COLO668 (cell line): ENCODE measurements around the gene OGFOD3.
A peak's percentile ranks its signal among the peaks of the same experiment; 100 is the strongest.
"Not testable (repeated sequence)": the region's sequence is repeated elsewhere in the genome, so short reads cannot be mapped to it uniquely, and the experiment has no call there.

ENCODE experiments used
- DNase-seq: peaks from one replicate; lab custom pipeline; 2025; ENCODE audit not compliant: unreplicated experiment; lab: John Stamatoyannopoulos, UW

Gene OGFOD3

DNA sequence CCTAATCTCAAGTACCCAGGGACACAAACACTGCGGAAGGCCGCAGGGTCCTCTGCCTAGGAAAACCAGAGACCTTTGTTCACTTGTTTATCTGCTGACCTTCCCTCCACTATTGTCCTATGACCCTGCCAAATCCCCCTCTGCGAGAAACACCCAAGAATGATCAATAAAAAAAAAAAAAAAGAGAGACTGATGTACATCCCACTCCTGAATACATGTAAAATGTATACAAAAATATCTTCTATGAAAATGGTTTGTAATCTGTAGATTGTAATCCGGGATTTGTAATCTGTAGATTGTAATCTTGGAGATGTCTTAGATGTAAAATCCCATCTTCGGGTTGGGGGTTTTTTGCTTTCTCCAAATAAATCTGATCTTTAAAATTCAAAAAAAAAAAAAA is 41.1 kb downstream of the OGFOD3 start:
- not testable (repeated sequence) for DNase-seq

- no peak for DNase-seq
These were observed 42.2 kb downstream of the OGFOD3 start for GRCh38 chr17:82376042-82376730.

- no peak for DNase-seq
These were observed 42.9 kb downstream of the OGFOD3 start for GRCh38 chr17:82375359-82376041.

DNA sequence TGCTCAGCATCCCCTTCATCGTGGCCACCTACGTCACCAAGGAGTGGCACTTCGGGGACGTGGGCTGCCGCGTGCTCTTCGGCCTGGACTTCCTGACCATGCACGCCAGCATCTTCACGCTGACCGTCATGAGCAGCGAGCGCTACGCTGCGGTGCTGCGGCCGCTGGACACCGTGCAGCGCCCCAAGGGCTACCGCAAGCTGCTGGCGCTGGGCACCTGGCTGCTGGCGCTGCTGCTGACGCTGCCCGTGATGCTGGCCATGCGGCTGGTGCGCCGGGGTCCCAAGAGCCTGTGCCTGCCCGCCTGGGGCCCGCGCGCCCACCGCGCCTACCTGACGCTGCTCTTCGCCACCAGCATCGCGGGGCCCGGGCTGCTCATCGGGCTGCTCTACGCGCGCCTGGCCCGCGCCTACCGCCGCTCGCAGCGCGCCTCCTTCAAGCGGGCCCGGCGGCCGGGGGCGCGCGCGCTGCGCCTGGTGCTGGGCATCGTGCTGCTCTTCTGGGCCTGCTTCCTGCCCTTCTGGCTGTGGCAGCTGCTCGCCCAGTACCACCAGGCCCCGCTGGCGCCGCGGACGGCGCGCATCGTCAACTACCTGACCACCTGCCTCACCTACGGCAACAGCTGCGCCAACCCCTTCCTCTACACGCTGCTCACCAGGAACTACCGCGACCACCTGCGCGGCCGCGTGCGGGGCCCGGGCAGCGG is 43.6 kb downstream of the OGFOD3 start:
- DNase-seq, result peak; percentile 75

DNA sequence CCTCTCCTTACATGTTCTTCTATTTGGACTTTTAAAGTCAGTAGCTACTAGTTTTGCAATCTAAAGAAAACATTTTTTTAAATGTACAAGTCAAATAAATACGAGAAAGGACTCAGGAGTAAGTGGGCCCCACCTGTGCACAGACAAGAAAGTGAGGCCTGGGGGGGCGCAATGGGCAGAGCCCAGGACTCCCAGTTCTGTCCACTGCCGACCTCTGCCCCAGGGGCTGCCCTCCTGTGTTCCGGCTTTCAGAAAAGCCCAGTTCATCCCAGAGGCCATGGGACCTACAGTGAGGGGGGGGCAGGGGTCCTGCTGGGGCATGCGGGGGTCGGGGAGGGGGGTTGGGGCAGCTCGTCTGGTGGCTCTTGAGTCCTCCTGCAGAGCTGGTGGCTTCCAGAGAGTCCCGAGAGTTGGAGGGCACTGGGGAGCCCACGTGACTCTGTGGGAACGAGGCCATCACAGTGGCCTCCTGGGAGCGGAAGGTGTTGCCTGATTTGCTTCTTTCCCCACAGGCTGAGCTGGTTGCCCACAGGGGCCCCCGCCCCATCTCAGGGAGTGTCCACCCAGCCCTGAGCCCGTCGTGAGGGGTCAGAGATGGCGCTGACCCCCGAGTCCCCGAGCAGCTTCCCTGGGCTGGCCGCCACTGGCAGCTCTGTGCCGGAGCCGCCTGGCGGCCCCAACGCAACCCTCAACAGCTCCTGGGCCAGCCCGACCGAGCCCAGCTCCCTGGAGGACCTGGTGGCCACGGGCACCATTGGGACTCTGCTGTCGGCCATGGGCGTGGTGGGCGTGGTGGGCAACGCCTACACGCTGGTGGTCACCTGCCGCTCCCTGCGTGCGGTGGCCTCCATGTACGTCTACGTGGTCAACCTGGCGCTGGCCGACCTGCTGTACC is 44.4 kb downstream of the OGFOD3 start:
- DNase-seq, result no peak

DNA sequence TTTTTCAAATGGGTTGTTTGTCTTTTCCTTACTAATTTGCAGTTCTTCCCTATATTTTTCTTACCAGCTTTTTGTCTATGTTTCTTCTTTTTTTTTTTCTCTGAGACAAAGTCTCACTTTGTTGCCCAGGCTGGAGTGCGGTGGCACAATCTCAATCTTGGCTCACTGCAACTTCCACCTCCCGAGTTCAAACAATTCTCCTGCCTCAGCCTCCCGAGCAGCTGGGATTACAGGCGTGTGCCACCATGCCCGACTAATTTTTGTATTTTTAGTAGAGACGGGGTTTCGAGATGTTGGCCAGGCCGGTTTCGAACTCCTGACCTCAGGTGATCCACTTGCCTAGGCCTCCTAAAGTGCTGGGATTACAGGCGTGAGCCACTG is 45.3 kb downstream of the OGFOD3 start:
- DNase-seq, result not testable (repeated sequence)

DNA sequence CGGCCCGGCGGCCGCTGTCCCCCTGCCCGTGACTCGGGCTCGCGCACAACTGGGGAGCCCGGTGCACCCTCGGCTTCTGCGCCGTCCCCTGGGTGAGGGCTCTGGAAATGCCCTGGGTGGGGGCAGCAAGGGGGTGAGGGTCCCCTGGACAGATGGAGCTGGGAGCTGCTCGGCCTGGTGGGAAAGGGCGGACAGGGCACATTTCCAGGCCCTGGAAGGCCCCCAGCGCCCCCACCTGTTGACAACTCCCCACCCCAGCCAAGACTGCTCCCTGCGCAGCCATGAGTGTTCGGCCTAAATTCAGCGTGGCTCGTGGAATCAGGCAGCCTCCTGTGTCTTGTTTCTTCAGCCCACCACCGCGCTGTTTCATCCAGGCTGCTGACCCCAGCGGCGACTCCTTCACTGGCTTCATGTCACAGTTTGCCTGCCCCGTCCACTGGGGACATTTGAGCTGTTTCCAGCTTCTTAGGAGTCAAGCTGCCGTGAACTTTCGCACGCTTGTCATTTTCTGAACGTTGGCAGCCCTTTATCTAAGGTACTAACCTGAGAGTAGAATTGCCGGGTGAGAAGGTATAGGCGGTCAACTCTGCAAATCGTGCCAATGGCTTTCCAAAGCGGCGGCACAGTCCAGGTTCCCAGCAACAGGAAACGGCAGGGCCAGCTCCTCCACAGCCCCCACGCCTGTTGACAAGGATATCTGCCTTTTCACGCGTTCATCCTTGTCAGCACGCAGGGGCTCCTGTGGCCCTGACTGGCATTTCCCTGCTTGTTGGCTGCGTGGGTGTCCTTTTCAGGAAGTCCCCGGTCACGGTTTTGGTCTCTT is 45.9 kb downstream of the OGFOD3 start:
- no peak for DNase-seq

- DNase-seq, result peak; percentile 11
These were observed 46.8 kb downstream of the OGFOD3 start, which contains the start of gene UTS2R for GRCh38 chr17:82371333-82372248. TSS of gene UTS2R (plus strand) at chr17:82371765. CDS start at chr17:82374325, 2,560 bp downstream.

- no peak for DNase-seq
These were observed 47.7 kb downstream of the OGFOD3 start for GRCh38 chr17:82370471-82371332.

DNA sequence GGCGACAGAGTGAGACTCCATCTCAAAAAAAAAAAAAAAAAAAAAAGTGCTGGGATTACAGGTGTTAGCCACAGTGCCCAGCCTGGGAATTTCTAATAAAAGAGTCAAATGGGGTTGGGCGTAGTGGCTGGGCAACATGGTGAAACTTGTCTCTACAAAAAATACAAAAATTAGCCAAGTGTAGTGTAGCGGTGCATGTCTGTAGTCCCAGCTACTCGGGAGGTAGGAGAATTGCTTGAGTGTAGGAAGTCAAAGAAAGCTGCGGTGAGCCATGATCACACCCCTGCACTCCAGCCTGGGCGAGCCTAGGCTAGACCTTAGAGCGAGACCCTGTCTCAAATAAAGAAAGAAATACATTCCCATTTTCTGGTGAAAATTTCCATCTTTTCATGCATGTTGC is 49.2 kb downstream of the OGFOD3 start:
- no peak for DNase-seq

GRCh38 chr17:82367724-82368524 is 50.5 kb downstream of the OGFOD3 start:
- no peak for DNase-seq

DNA sequence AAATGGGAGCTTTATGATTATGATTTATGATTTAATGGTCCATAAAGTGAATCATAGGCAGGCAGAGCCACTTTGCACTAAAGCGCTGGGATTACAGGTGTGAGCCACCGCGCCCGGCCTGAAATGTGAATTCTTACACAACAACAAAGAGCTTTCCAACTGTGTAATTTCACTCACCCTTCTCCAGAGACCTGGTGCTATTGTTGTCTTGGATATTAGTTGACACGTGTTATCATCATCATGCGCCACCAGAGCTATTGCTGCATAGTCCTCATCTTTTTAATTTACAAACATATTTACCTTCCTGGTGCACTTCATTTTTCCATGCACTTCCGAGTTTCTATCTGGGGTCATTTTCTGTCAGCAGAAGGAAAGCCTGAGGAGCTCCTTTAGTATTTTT is 51.6 kb downstream of the OGFOD3 start:
- DNase-seq, result peak; percentile 9

DNA sequence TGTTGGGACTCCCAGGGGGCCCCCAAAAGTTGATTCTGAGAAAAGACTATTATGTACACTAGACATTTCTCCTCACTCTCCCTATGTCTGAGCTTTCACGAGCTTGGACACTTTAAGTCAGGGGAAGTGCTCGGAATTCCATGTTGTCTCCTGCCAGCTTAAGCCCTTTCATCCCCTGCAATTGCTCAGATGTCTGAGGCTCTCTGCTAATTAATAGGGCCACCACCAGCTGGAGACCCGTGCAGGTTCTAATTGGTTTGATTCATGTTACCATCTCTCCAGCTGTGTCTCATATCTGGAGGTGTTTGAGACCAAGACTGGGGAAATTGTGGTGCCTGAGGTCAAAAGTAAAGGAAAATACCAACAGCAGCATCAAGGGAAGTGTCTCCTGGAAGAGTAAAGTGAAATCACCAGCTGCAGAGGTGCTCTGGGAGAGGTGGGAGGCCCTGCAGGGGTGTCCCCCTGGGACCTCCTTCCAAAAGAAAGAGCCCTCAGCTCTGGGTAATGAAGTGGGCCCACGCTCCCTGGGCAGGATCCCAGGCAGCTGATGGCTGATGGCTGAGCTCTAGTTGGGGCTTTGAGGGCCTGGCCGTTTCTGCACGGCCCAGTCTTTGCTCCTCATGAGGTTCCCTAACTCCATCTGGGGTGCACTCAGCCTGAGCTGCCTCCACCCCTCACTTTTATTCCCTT is 52.6 kb downstream of the OGFOD3 start:
- DNase-seq, result no peak

GRCh38 chr17:82361885-82362633 is 56.3 kb downstream of the OGFOD3 start:
- DNase-seq, result no peak

GRCh38 chr17:82359451-82360074 is 58.8 kb downstream of the OGFOD3 start:
- not testable (repeated sequence) for DNase-seq
